Keratinocyte (primary cell): Measurements from ENCODE around the gene VAT1. TPM values are rescaled to one million over a fixed set of nuclear protein-coding genes. Genes with fewer than 3 reads are reported as not detected.

ENCODE experiments used
- DNase-seq: peaks from one replicate; pipeline ENCODE4 v3.0.0-alpha.2; 2011; ENCODE audit warnings: low read depth, missing footprints, low spot score
- FAIRE-seq: peaks from 2 replicates; lab custom pipeline; 2011; peaks lifted over from hg19 to GRCh38; lab: Jason Lieb, UNC
- H2AFZ ChIP-seq: 2 replicates; pipeline ENCODE4 v1.6.0; 2012; ENCODE audit warnings: low read length, control low read depth, inconsistent platforms; ENCODE audit not compliant: control insufficient read depth
- H3K27ac ChIP-seq: 2 replicates; pipeline ENCODE4 v1.5.1; 2011; ENCODE audit warnings: low read length; ENCODE audit not compliant: control insufficient read depth, insufficient read depth
- H3K27me3 ChIP-seq: 3 replicates; pipeline ENCODE4 v1.6.0; 2011; ENCODE audit warnings: low read length; ENCODE audit not compliant: control insufficient read depth, insufficient read depth; ENCODE audit errors: extremely low read depth
- H3K36me3 ChIP-seq, 2 experiments: 2 replicates in 1 of 2; 3 replicates in 1 of 2; pipeline ENCODE4 v1.5.1; 2011; ENCODE audit warnings: low read length in 2 of 2, mild to moderate bottlenecking in 1 of 2; ENCODE audit not compliant: control insufficient read depth in 2 of 2, insufficient read depth in 2 of 2; ENCODE audit errors: extremely low read depth in 1 of 2
- H3K4me1 ChIP-seq: 3 replicates; pipeline ENCODE4 v1.5.1; 2011; ENCODE audit warnings: low read length; ENCODE audit not compliant: control insufficient read depth, insufficient read depth; ENCODE audit errors: extremely low read depth
- H3K4me2 ChIP-seq: 3 replicates; pipeline ENCODE4 v1.6.0; 2011; ENCODE audit warnings: low read depth, low read length; ENCODE audit not compliant: control insufficient read depth, insufficient read depth; ENCODE audit errors: extremely low read depth
- H3K4me3 ChIP-seq, 3 experiments: fragments of 200-600 bp in 1 of 3; sonication (generic) in 1 of 3; 2 replicates in 2 of 3; 3 replicates in 1 of 3; pipeline ENCODE4 v1.5.1; 2011 to 2016; ENCODE audit warnings: low read length in 3 of 3, mild to moderate bottlenecking in 3 of 3, control low read depth in 2 of 3, inconsistent platforms in 1 of 3, low read depth in 1 of 3, mixed read lengths in 1 of 3, mixed run types in 1 of 3, moderate library complexity in 1 of 3; ENCODE audit not compliant: control insufficient read depth in 2 of 3, insufficient read depth in 2 of 3; ENCODE audit errors: extremely low read depth in 1 of 3
- H3K79me2 ChIP-seq: 2 replicates; pipeline ENCODE4 v1.6.0; 2012; ENCODE audit warnings: low read length; ENCODE audit not compliant: control insufficient read depth, insufficient read depth
- H3K9ac ChIP-seq: 3 replicates; pipeline ENCODE4 v1.6.0; 2011; ENCODE audit warnings: low read length; ENCODE audit not compliant: control insufficient read depth, insufficient read depth; ENCODE audit errors: extremely low read depth
- H3K9me1 ChIP-seq: 3 replicates; pipeline ENCODE4 v1.6.0; 2011; ENCODE audit warnings: low read length; ENCODE audit not compliant: control insufficient read depth, insufficient read depth; ENCODE audit errors: extremely low read depth
- H3K9me3 ChIP-seq: 2 replicates; pipeline ENCODE4 v1.5.1; 2012; ENCODE audit warnings: low read depth, low read length; ENCODE audit not compliant: control insufficient read depth
- H4K20me1 ChIP-seq: 3 replicates; pipeline ENCODE4 v1.6.0; 2011; ENCODE audit warnings: low read length; ENCODE audit not compliant: control insufficient read depth, insufficient read depth; ENCODE audit errors: extremely low read depth
- EZH2 ChIP-seq: IDR thresholded peaks from one replicate; pipeline ENCODE4 v1.6.1; 2012; ENCODE audit warnings: inconsistent platforms, mild to moderate bottlenecking, low read length, moderate library complexity
- dilution Hi-C: fragments of 300-500 bp; cut with MboI; formaldehyde crosslinking; loops from one replicate; pipeline ENCODE4 v1.7.0; 2020; ENCODE audit warnings: low sequenced_read_pairs; ENCODE audit not compliant: extremely low pct_ligation_motif_present
- polyA plus RNA-seq, 5 experiments: library from polyadenylated mRNA; depleted of rRNA in 3 of 5; stranded (reverse) in 3 of 5; stranded (forward) in 1 of 5; unstranded in 1 of 5; fragments of >200 nt; gene quantifications; 1 replicate in 1 of 5; 2 replicates in 3 of 5; 3 replicates in 1 of 5; pipeline versions ENCODE4 v1.2.1 to v1.2.3, GENCODE V29; 2011 to 2012; ENCODE audit warnings: missing spikeins in 2 of 5, low read depth in 1 of 5, low replicate concordance in 1 of 5
- TF ChIP-seq, protein P1 (sequence below), 3 experiments: IDR thresholded peaks in 1 of 3; conservative IDR thresholded peaks in 1 of 3; optimal IDR thresholded peaks in 1 of 3; 2 replicates in 2 of 3; 3 replicates in 1 of 3; pipeline versions ENCODE3 to v1.5.1; 2011; ENCODE audit warnings: low read length in 3 of 3, mild to moderate bottlenecking in 3 of 3, moderate library complexity in 2 of 3, control low read depth in 1 of 3, inconsistent platforms in 1 of 3; ENCODE audit not compliant: insufficient read depth in 2 of 3; ENCODE audit errors: extremely low read depth in 1 of 3

VAT1 gene
- polyA plus RNA-seq, 1 donor (not counting 4 experiments of a cell fraction or from before 2014, with no cell fraction given) = 151 TPM

DNA sequence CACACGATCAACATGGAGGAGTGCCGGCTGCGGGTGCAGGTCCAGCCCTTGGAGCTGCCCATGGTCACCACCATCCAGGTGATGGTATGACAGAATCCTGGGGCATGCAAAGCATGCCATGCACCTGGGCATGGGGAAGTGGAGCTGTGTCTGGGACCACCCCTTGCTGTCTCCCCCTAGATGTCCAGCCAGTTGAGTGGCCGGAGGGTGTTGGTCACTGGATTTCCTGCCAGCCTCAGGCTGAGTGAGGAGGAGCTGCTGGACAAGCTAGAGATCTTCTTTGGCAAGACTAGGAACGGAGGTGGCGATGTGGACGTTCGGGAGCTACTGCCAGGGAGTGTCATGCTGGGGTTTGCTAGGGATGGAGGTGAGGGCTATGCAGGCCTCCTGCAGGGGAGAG lies 8.9 kb downstream of the VAT1 start:
- no peak overlapping the region for H2AFZ ChIP-seq
- DNase-seq (no peak), FAIRE-seq (no peak)
- no peak overlapping the region for H3K9ac ChIP-seq
- peaks cover 18 to 27% of the 10 kb centered on the region in 2 experiments for H3K36me3 ChIP-seq
- H3K4me2 ChIP-seq = no peak overlapping the region
- no peaks in the 10 kb centered on the region for H4K20me1 ChIP-seq
- no peak overlapping the region for H3K4me3 ChIP-seq
- H3K9me3 ChIP-seq = no peaks in the 10 kb centered on the region
- H3K79me2 ChIP-seq = peaks cover 4% of the 10 kb centered on the region
- dilution Hi-C loops = no loop called here
- H3K9me1 ChIP-seq = no peaks in the 10 kb centered on the region
- no peaks in the 10 kb centered on the region for H3K4me1 ChIP-seq
- H3K27me3 ChIP-seq = no peaks in the 10 kb centered on the region
- no peak for TF ChIP-seq EZH2
- no peak overlapping the region for H3K27ac ChIP-seq

DNA sequence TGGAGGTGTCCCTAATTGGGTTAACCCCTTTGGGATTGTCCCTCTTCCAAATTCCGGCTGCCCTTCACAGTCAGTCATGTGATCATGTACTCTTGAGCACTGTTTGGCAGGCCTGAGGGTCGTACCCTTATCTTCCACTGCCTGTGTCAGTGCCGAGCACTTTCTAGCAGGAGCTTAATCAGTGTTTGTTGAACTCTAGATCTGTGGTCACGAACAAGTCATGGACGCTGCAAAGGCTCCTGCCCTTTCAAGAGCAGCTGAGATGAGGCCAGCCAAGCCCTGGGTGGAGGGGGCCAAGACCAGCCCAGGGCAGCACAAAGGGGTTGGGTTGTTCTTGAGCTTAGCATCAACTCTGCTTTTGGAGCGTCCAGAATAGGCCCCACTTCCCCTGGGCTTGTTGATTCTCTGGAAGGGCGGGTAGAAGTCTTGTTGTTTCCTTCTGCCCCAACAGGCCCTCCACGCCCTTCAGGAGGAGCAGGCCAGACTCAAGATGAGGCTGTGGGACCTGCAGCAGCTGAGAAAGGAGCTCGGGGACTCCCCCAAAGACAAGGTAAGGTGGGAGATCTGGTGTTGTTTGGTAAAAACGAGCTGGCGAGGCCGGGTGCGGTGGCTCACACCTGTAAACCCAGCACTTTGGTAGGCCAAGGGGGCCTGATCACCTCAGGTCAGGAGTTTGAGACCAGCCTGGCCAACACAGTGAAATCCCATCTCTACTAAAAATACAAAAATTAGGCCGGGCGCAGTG lies 10.3 kb downstream of the VAT1 start:
- peaks cover 10 to 19% of the 10 kb centered on the region in 2 experiments for H3K36me3 ChIP-seq
- dilution Hi-C loops = no loop called here

More for the DNA sequence above, 10.3 kb downstream of the VAT1 start:
- no peaks in the 10 kb centered on the region for H3K79me2 ChIP-seq
- H3K9me3 ChIP-seq = no peaks in the 10 kb centered on the region
- no peaks in the 10 kb centered on the region for H4K20me1 ChIP-seq
- DNase-seq (no peak), FAIRE-seq (no peak)
- H3K9ac ChIP-seq = no peak overlapping the region
- no peak for TF ChIP-seq EZH2
- TF ChIP-seq, protein P1, sequence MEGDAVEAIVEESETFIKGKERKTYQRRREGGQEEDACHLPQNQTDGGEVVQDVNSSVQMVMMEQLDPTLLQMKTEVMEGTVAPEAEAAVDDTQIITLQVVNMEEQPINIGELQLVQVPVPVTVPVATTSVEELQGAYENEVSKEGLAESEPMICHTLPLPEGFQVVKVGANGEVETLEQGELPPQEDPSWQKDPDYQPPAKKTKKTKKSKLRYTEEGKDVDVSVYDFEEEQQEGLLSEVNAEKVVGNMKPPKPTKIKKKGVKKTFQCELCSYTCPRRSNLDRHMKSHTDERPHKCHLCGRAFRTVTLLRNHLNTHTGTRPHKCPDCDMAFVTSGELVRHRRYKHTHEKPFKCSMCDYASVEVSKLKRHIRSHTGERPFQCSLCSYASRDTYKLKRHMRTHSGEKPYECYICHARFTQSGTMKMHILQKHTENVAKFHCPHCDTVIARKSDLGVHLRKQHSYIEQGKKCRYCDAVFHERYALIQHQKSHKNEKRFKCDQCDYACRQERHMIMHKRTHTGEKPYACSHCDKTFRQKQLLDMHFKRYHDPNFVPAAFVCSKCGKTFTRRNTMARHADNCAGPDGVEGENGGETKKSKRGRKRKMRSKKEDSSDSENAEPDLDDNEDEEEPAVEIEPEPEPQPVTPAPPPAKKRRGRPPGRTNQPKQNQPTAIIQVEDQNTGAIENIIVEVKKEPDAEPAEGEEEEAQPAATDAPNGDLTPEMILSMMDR (optimal IDR thresholded peaks at IDR 0.05 in 1 of 3, IDR thresholded peaks at IDR 0.05 in 1 of 3, conservative IDR thresholded peaks at IDR 0.05 in 1 of 3; ENCODE audit: extremely low read depth in 1 of 3, insufficient read depth in 2 of 3, low read length in 3 of 3) = no peak
- H3K27me3 ChIP-seq = no peaks in the 10 kb centered on the region
- no peak overlapping the region for H3K4me3 ChIP-seq
- H3K27ac ChIP-seq = no peak overlapping the region
- no peak overlapping the region for H3K4me2 ChIP-seq
- H3K9me1 ChIP-seq = no peaks in the 10 kb centered on the region
- H2AFZ ChIP-seq = no peak overlapping the region
- H3K4me1 ChIP-seq = no peaks in the 10 kb centered on the region
